GM12878 (cell line): ENCODE data around the gene WWOX. TPM values are rescaled to one million over a fixed set of nuclear protein-coding genes. Genes with fewer than 3 reads are reported as not detected.
"Not testable (repeated sequence)": the region's sequence is repeated elsewhere in the genome, so short reads cannot be mapped to it uniquely, and the experiment has no call there.

Experiments used
- ATAC-seq: fragments of 200-7000 bp; cut with Tn5 transposase; 3 replicates; pipeline ENCODE4 v1.9.1; 2020; ENCODE audit warnings: mild to moderate bottlenecking, moderate library complexity
- BruUV-seq: library from RNA; stranded (reverse); fragments of 400-500 nt; replicated peaks from 2 replicates; lab custom pipeline; 2021; lab: Mats Ljungman, UMichigan
- CTCF ChIA-PET: fragments of 300-600 bp; sonication (Branson Sonifier 250); formaldehyde crosslinking; extraction: SDS; loops from one replicate; lab custom pipeline; 2021; ENCODE audit warnings: inconsistent platforms; lab: Yijun Ruan, JAX
- POLR2A ChIA-PET: fragments of 350-600 bp; formaldehyde crosslinking; extraction: SDS; loops from one replicate; lab custom pipeline; 2021; ENCODE audit warnings: inconsistent platforms; lab: Charles Lee
- RAD21 ChIA-PET: fragments of 300-600 bp; sonication (Branson Sonifier 250); formaldehyde crosslinking; loops from one replicate; lab custom pipeline; 2023; ENCODE audit warnings: antibody characterized with exemption; ENCODE audit not compliant: unreplicated experiment; lab: Charles Lee
- SMC1A ChIA-PET: fragments of 300-600 bp; sonication (Branson Sonifier 250); formaldehyde crosslinking; loops from one replicate; lab custom pipeline; 2023; ENCODE audit not compliant: unreplicated experiment, uncharacterized antibody; lab: Charles Lee
- DNase-seq: peaks from one replicate; pipeline ENCODE4 v3.0.0-alpha.2; 2011; ENCODE audit warnings: low read depth, low spot score
- FAIRE-seq: peaks from 3 replicates; lab custom pipeline; 2011; peaks lifted over from hg19 to GRCh38; lab: Jason Lieb, UNC
- H2AFZ ChIP-seq: 2 replicates; pipeline ENCODE4 v1.6.0; 2011; ENCODE audit warnings: low read depth, low read length, control low read depth; ENCODE audit not compliant: control insufficient read depth
- H3K27ac ChIP-seq: 2 replicates; pipeline ENCODE4 v1.5.1; 2011; ENCODE audit warnings: control low read depth; ENCODE audit not compliant: control insufficient read depth, insufficient read depth
- H3K27me3 ChIP-seq, 2 experiments: replicated peaks in 1 of 2; 2 replicates each; pipeline versions ENCODE4 v1.6.0 to v1.6.1; 2011; ENCODE audit warnings: low read length in 1 of 2; ENCODE audit not compliant: control insufficient read depth in 2 of 2, insufficient read depth in 2 of 2
- H3K36me3 ChIP-seq, 2 experiments: 2 replicates each; pipeline ENCODE4 v1.5.1; 2011; ENCODE audit warnings: low read length in 1 of 2; ENCODE audit not compliant: control insufficient read depth in 2 of 2, insufficient read depth in 2 of 2
- H3K4me1 ChIP-seq: 2 replicates; pipeline ENCODE4 v1.6.1; 2011; ENCODE audit warnings: mild to moderate bottlenecking, low read length, moderate library complexity, mixed read lengths; ENCODE audit not compliant: control insufficient read depth, insufficient read depth
- H3K4me2 ChIP-seq: 2 replicates; pipeline ENCODE4 v1.6.0; 2011; ENCODE audit warnings: control low read depth; ENCODE audit not compliant: control insufficient read depth, insufficient read depth
- H3K4me3 ChIP-seq: fragments of 200-600 bp; sonication (generic); 2 replicates; pipeline ENCODE4 v1.5.1; 2016
- H3K79me2 ChIP-seq: 2 replicates; pipeline ENCODE4 v1.6.0; 2011; ENCODE audit warnings: low read length; ENCODE audit not compliant: control insufficient read depth, insufficient read depth
- H3K9ac ChIP-seq: 2 replicates; pipeline ENCODE4 v1.8.0; 2011; ENCODE audit warnings: low read length, control low read depth, mixed read lengths; ENCODE audit not compliant: control insufficient read depth, insufficient read depth
- H3K9me3 ChIP-seq: replicated peaks from 3 replicates; pipeline ENCODE4 v1.5.1; 2011; ENCODE audit warnings: mild to moderate bottlenecking, low read length; ENCODE audit not compliant: control insufficient read depth, insufficient read depth
- H4K20me1 ChIP-seq: 2 replicates; pipeline ENCODE4 v1.6.0; 2011; ENCODE audit not compliant: control insufficient read depth, insufficient read depth
- CUX1 ChIP-seq: IDR thresholded peaks from 2 replicates; pipeline ENCODE4 v1.6.1; 2012; ENCODE audit warnings: improper control_type of control experiment, low read depth, low read length; ENCODE audit not compliant: insufficient replicate concordance
- POU2F2 ChIP-seq: IDR thresholded peaks from 3 replicates; pipeline ENCODE4 v1.6.1; 2011; ENCODE audit warnings: low read depth, mild to moderate bottlenecking, low read length, borderline replicate concordance
- WGBS: methylation state at CpG from one replicate; pipeline ENCODE4 v1.1.6; 2016; ENCODE audit warnings: low lambda C conversion rate; ENCODE audit not compliant: insufficient replicate concordance, insufficient coverage; ENCODE audit errors: missing lambda C conversion rate; 5-methylcytosine and 5-hydroxymethylcytosine counted together
- in situ Hi-C: fragments of 300-500 bp; cut with MboI; formaldehyde crosslinking; loops from 9 replicates; pipeline ENCODE4 v1.14.3; 2018; ENCODE audit warnings: mixed read lengths
- intact Hi-C: fragments of 100-400 bp; cut with micrococcal nuclease; formaldehyde crosslinking; loops from one replicate; pipeline ENCODE4 v1.14.2; 2022; ENCODE audit not compliant: unreplicated experiment
- polyA plus RNA-seq, 11 experiments: library from polyadenylated mRNA; depleted of rRNA in 4 of 11; unstranded in 6 of 11; stranded (reverse) in 5 of 11; fragments of >200 nt; fragmentation: Nextera tagmentation in 4 of 11; fragmentation: Illumina TruSeq in 1 of 11; extraction: Ambion mirVana in 4 of 11; extraction: Trizol in 1 of 11; gene quantifications; 1 replicate in 1 of 11; 2 replicates in 10 of 11; pipeline versions ENCODE4 v1.2.1 to v1.2.3, GENCODE V29; 2011 to 2016; ENCODE audit warnings: inconsistent platforms in 2 of 11, missing spikeins in 2 of 11, low read depth in 1 of 11
- total RNA-seq, 4 experiments: library from RNA; depleted of rRNA in 3 of 4; stranded (reverse); fragments of >200 nt in 3 of 4; fragmentation: Illumina TruSeq in 1 of 4; extraction: Trizol in 1 of 4; gene quantifications; 2 replicates each; pipeline versions ENCODE4 v1.2.1 to v1.2.3, GENCODE V29; 2013 to 2021

WWOX gene
- total and polyA plus RNA-seq, 10 of the 15 experiments (the other 5 are each of a cell fraction or from before 2014, with no cell fraction given): 2.8 to 24.4 (median 17.8) TPM

DNA sequence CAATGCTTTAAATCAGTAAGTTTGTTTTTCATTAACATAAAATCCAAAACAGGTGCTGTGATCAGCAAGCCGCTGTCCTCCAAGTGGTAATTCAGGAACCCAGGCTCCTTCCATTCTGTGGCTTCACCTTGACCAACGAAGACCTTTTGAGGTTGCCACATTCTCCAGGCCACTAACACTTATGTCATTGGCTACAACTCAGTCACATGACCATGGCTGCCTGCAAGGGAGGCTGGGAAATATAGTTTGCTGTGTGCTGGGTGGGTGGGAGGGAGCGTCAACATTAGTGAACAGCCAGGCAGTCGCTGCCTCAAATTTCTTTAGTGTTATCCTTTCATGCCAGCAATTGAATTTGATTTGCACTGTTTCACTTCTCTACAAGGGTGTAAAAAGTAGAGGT, 951.9 kb downstream of the WWOX start (continued):
- TF ChIP-seq CUX1 (no peak), POU2F2 (no peak)

DNA sequence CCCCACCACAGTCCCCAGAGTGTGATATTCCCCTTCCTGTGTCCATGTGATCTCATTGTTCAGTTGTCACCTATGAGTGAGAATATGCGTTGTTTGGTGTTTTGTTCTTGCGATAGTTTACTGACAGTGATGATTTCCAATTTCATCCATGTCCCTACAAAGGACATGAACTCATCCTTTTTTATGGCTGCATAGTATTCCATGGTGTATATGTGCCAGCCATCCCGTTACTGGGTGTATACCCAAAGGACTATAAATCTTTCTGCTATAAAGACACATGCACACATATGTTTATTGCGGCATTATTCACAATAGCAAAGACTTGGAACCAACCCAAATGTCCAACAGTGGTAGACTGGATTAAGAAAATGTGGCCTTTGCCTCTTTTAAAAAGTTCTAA, 952.7 kb downstream of the WWOX start:
- not testable (repeated sequence) for H3K27me3 ChIP-seq, H2AFZ ChIP-seq

More for the DNA sequence above, 952.7 kb downstream of the WWOX start:
- H3K4me1 ChIP-seq, intact Hi-C loops, H3K9ac ChIP-seq, POLR2A ChIA-PET, H3K9me3 ChIP-seq, BruUV-seq, H3K36me3 ChIP-seq, CTCF ChIA-PET, H3K27ac ChIP-seq, SMC1A ChIA-PET, H3K4me2 ChIP-seq, ATAC-seq, FAIRE-seq, H4K20me1 ChIP-seq, H3K79me2 ChIP-seq, RAD21 ChIA-PET, in situ Hi-C loops, H3K4me3 ChIP-seq, DNase-seq: not testable (repeated sequence)
- 71% methylated on average over 4 of the region's 4 CpGs for WGBS
